ENCODE data around the gene DCC.

Gene DCC

DNA sequence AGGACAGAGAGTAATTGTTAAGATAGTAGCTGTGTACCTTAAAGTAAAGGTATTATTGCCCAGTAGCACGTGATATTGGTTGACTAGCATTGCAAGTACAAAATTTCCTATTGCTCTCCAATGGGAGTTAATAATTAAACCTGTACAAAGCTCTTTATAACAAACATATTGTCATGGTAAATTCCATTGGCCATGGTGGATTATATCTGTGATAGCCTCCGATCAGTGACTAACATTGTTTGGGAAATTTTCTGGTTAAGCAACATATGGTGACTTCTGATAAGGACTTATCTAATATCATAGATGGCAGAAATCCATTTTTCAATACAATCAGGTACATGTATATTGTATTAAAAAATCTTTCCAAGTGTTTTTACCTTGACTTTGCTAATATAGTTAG, 360.8 kb downstream of the DCC start:
- no peak for DNase-seq (ENCODE audit: low spot score)

DNA sequence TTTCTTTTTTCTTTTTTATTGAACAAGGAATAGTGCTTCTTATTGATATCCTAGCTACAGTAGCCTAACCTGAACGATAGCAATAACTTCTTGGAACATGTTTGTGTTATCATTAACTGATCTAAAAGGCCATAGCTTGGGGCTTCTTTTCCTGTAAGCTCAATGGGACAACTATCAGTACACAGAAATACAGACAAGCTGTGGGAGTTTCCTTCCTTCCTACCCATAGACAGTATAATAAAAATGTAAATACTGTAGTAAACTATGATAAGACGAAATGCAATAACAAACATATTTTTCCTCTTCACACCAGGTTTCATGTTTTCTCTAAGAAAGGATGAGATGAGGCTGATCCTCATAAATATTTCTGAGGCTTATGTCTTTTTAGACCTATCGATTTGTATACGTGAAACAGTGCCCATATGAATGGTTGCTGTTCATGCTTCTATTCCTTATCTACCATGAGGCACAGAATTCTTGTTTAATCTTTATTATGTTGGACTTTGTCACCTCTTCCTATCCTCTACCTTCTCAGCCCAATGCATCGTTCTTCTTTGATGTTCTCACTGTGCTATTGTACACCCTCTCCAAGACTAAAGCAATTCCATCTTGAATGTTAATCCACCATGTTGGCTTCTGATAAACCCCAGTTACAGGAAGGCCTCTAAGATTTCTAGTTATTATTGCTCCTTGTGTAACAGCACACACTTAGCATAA, 361.4 kb downstream of the DCC start:
- DNase-seq (ENCODE audit: low spot score) = no peak

GRCh38 chr18:52715421-52715820, 375.4 kb downstream of the DCC start:
- DNase-seq (ENCODE audit: low spot score) = no peak

GRCh38 chr18:52715991-52716390, 376.0 kb downstream of the DCC start:
- no peak for DNase-seq (ENCODE audit: low spot score)

- DNase-seq (ENCODE audit: low spot score) = no peak
Measured at GRCh38 chr18:52716973-52717372, 377.0 kb downstream of the DCC start.

GRCh38 chr18:52722904-52723303, 382.9 kb downstream of the DCC start:
- no peak for DNase-seq (ENCODE audit: low spot score)

DNA sequence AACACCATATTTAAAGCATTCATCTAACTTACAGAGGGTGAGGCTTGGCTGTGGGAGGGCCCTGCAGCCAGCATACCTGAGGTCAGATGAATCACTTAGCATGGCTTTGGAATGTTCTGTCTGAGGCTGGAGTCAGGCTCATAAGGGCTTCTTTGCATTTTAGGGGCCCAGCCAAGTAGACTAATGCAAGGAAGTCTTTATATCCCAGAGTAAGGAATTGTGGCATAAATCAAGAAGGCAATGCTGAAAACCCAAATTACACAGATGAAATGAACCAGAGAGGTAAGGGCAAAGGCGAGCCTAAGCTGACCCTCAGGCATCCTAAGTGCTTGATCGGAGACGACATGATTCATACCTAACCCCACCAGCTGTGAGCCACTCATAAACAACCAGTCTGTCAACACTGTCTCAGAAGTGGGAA, 383.6 kb downstream of the DCC start:
- no peak for DNase-seq (ENCODE audit: low spot score)

GRCh38 chr18:52730972-52731619, 391.1 kb downstream of the DCC start:
- DNase-seq (ENCODE audit: low spot score) = no peak

DNA sequence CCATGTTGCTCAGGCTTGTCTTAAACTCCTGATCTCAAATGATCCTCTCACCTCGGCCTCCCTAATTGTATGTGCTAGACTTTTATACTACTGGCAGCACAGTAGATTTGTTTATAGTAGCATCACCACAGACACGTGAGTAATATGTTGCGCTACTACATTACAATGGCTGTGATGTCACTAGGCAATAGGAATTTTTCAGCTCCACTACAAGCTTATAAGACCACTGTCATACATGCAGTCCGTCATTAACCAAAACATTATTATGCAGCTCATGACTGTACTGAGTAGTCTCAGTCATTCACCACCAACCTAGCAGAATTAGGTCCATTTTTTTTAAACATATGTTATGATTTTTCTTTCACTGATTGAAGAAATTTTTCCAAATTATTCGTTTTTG, 398.9 kb downstream of the DCC start:
- DNase-seq (ENCODE audit: low spot score) = no peak

DNA sequence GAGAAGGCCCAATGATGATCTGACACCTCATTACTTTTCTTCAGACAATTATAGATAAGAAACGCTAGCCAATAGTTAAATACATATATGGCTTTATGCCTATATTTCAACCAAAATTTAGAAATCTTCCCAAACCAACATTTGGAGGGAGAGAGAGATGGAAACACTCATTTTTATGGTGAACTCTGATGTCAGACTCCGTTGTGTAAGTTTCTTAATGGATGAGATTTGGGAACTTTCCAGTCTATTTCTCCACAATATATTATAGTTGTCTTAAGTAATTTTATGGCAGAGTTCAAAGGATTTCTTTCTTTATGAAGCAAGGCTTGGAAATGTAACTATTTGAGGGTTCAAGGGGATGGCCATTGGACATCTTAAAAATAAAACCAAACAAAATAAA, 407.0 kb downstream of the DCC start:
- no peak for DNase-seq (ENCODE audit: low spot score)

DNA sequence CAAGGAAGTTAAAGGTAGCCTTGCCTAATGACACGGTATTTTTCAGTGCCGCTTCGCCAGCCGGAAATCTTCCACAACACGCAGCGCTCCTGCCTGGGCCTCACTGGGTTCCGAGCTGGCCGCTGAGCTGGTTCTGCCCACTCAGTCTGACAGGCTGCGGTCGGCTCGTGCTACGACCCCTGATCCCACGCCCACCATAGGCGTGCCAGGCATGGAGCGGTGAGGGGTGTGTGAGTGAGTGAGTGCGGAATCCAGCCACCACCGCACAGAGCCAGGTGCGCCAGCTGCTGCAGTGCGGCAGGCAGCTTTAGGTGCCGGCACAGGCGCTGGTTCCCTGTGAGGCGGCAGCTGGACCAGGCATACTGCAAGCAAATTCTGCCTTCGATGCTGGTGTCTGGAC, 407.9 kb downstream of the DCC start:
- DNase-seq (ENCODE audit: low spot score) = no peak

DNA sequence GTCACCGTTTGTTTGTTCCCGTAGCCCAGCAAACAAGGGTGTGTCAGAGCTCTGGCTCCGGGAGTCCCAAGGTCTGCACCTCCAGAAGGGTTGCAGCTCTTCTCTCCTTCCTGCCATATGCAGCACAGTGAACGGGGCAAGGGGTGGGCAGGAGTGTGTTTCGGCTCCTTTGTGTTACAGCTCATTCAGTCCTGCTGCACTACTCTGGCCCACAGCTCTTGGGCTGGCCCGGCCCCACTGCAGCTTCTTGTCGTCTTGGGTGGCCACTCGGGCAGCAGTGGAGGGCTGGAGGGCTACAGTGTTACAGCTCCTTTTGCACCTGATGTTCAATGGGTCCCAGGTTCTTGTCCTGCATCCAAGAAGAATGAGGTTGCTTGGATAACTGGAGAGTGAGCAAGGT, 408.3 kb downstream of the DCC start:
- no peak for DNase-seq (ENCODE audit: low spot score)

- no peak for DNase-seq (ENCODE audit: low spot score)
Measured at GRCh38 chr18:52749542-52749941, 409.5 kb downstream of the DCC start.

- DNase-seq (ENCODE audit: low spot score) = no peak
Measured at GRCh38 chr18:52750995-52751394, 411.0 kb downstream of the DCC start.

DNA sequence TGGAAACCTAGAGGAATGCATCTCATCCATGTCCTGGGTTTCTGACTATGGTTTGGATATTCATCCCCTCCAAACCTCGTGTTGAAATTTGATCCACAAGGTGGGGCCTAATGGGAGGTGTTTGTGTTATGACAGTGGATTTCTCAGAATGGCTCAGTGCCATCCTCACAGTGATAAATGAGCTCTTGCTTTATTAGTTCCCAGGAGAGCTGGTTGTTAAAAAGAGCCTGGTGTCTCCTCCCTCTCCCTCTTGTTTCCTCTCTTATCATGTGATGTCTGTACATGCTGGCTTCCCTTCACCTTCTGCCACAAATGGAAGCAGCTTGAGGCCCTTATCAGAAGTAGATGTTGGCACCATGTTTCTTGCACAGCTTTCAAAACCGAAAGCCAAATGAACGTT, 424.3 kb downstream of the DCC start:
- no peak for DNase-seq (ENCODE audit: low spot score)

DNA sequence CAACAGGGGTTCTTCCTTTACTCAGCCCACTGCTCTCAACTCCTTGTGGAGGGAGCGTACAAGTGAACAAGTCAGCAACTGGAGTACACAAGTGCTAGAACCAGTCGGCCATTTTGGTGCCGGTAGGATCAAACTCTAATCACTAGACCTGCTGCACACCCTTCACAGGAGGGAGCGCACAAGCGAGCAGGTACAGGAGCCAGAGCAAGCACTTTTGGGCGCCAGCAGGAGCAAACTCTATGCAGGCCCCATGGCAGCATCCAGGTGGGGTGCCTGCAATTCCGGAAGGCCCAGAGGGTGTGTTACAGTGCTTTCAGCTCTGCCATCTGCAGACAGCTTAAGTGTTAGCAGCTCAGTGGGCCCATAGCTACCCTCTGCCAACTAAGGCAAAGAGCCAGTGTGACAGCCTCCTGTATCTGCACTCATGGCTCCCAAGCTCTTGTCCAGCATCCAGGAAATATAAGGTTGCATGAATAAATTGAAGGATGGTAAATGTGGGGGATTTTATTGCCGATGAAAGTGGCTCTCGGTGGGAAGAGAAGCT, 426.1 kb downstream of the DCC start:
- no peak for DNase-seq (ENCODE audit: low spot score)

- DNase-seq (ENCODE audit: low spot score) = no peak
Measured at GRCh38 chr18:52781113-52781512, 441.1 kb downstream of the DCC start.

DNA sequence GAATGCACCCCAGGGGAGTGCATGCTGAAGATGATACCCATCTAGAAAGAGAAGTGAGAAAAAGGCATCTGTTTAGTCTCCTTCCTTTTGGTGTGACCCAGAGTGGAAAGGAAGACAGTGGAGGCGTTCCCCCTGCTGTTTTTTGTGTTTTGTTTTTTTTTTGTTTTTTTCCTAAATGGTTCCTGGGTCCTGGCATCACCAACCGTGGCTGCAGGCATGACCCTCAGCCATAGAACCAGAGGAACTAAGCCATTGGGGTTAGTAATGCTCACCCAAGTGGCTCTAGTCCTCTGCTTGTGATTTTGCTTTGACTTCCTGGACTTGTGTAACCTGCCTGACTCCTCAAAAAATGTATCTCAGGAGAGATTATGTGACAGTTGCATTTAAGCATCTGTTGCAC, 451.3 kb downstream of the DCC start:
- no peak for DNase-seq (ENCODE audit: low spot score)

- DNase-seq (ENCODE audit: low spot score) = no peak
Measured at GRCh38 chr18:52812834-52813233, 472.8 kb downstream of the DCC start.

DNA sequence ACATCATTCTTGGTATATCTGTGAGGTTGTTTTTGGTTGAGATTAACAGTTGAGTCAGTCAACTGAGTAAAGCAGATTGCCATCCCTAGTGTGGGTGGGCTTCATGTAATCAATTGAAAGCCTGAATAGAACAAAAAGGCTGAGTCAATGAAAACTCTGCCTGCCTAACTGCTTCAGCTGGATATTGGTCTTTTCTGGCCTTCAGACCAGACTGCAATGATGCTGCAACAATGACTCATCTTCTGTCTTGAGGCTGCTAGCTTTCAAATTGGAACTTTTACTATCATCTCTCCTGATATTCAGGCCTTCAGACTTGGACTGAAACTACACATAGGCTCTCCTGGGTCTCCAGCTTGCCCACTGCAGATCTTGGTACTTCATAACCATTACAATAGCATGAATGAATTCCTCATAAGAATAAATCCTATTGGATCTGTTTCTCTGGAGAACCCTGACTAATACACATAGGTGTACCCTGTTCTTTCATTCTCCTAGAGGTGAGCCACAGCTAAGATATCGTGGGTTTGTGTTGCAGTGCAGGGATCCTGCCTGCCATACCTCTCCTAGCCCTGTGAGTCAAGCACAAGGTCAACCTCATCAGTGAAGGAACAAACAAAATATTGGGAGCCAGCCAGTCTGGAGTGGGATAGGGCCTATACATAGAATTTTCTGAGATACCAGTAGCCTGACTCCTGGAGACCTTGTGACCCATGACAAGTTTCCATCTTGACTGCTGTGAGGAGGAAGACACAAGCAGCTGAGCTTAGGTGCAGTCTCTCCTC, 473.8 kb downstream of the DCC start:
- no peak for DNase-seq (ENCODE audit: low spot score)

GRCh38 chr18:52815651-52816050, 475.7 kb downstream of the DCC start:
- no peak for DNase-seq (ENCODE audit: low spot score)

- DNase-seq (ENCODE audit: low spot score) = no peak
Measured at GRCh38 chr18:52816121-52816520, 476.1 kb downstream of the DCC start.

- no peak for DNase-seq (ENCODE audit: low spot score)
Measured at GRCh38 chr18:52822160-52822559, 482.2 kb downstream of the DCC start.

Data from ecto neural progenitor cell (in vitro differentiated cells).